Neuronal stem cell (in vitro differentiated cells): ENCODE data around the gene PDIA2.
A peak's percentile ranks its signal among the peaks of the same experiment; 100 is the strongest.

Experiments used
- DNase-seq: peaks from one replicate; pipeline ENCODE4 v3.0.0-alpha.2; 2013; ENCODE audit warnings: low spot score
- H2AFZ ChIP-seq: one replicate; pipeline ENCODE4 v1.6.1; 2013; ENCODE audit warnings: mild to moderate bottlenecking, low read length, inconsistent platforms
- H2AK5ac ChIP-seq: 2 replicates; pipeline ENCODE4 v1.6.1; 2013; ENCODE audit warnings: low read depth, mild to moderate bottlenecking, inconsistent platforms, low read length, moderate library complexity, mixed read lengths
- H2BK120ac ChIP-seq: 2 replicates; pipeline ENCODE4 v1.6.1; 2013; ENCODE audit warnings: low read depth, mild to moderate bottlenecking, inconsistent platforms, low read length, moderate library complexity, mixed read lengths
- H2BK12ac ChIP-seq: one replicate; pipeline ENCODE4 v1.6.1; 2013; ENCODE audit warnings: low read length, inconsistent platforms
- H2BK15ac ChIP-seq: 2 replicates; pipeline ENCODE4 v1.6.1; 2013; ENCODE audit warnings: mild to moderate bottlenecking, low read length, inconsistent platforms, mixed read lengths
- H2BK5ac ChIP-seq: one replicate; pipeline ENCODE4 v1.6.1; 2013; ENCODE audit warnings: inconsistent platforms, mild to moderate bottlenecking, low read length, moderate library complexity
- H3K14ac ChIP-seq: one replicate; pipeline ENCODE4 v1.6.1; 2013; ENCODE audit warnings: low read length, inconsistent platforms
- H3K18ac ChIP-seq: 2 replicates; pipeline ENCODE4 v1.6.1; 2013; ENCODE audit warnings: low read length, inconsistent platforms
- H3K23ac ChIP-seq: 2 replicates; pipeline ENCODE4 v1.6.1; 2013; ENCODE audit warnings: low read depth, mild to moderate bottlenecking, mixed read lengths, low read length, inconsistent platforms; ENCODE audit not compliant: poor library complexity
- H3K27ac ChIP-seq: replicated peaks from 3 replicates; pipeline ENCODE4 v1.5.1; 2013; ENCODE audit warnings: low read length, inconsistent platforms
- H3K27me3 ChIP-seq, 3 experiments: 2 replicates each; pipeline ENCODE4 v1.6.1; 2013; ENCODE audit warnings: low read length in 3 of 3, mild to moderate bottlenecking in 2 of 3, inconsistent platforms in 1 of 3, low read depth in 1 of 3, mixed read lengths in 1 of 3, moderate library complexity in 1 of 3; ENCODE audit not compliant: control insufficient read depth in 3 of 3, insufficient read depth in 3 of 3
- H3K36me3 ChIP-seq, 2 donors: replicated peaks in 1 of 2; 2 replicates each; pipeline ENCODE4 v1.6.1; 2013; ENCODE audit warnings: low read length in 2 of 2; ENCODE audit not compliant: control insufficient read depth in 2 of 2, insufficient read depth in 2 of 2
- H3K4ac ChIP-seq: 2 replicates; pipeline ENCODE4 v1.6.1; 2013; ENCODE audit warnings: inconsistent platforms, mild to moderate bottlenecking, low read length, moderate library complexity
- H3K4me1 ChIP-seq, 2 donors: 1 replicate in 1 of 2; 2 replicates in 1 of 2; pipeline ENCODE4 v1.6.1; 2013; ENCODE audit warnings: low read length in 2 of 2, low read depth in 1 of 2; ENCODE audit not compliant: control insufficient read depth in 2 of 2, insufficient read depth in 1 of 2
- H3K4me2 ChIP-seq: one replicate; pipeline ENCODE4 v1.6.1; 2013; ENCODE audit warnings: mild to moderate bottlenecking, low read length, inconsistent platforms; ENCODE audit not compliant: insufficient read depth, poor library complexity, severe bottlenecking
- H3K4me3 ChIP-seq, 2 donors: 2 replicates each; pipeline ENCODE4 v1.5.1; 2013; ENCODE audit warnings: low read length in 2 of 2, mild to moderate bottlenecking in 2 of 2, inconsistent platforms in 1 of 2, moderate library complexity in 1 of 2
- H3K79me1 ChIP-seq: one replicate; pipeline ENCODE4 v1.6.1; 2013; ENCODE audit warnings: low read depth, mild to moderate bottlenecking, inconsistent platforms, low read length, moderate library complexity
- H3K9ac ChIP-seq: one replicate; pipeline ENCODE4 v1.6.1; 2013; ENCODE audit warnings: mild to moderate bottlenecking, low read depth, low read length, inconsistent platforms; ENCODE audit not compliant: poor library complexity
- H3K9me3 ChIP-seq, 2 donors: replicated peaks in 1 of 2; 2 replicates each; pipeline versions ENCODE3 to v1.6.1; 2013; ENCODE audit warnings: low read length in 2 of 2, mild to moderate bottlenecking in 2 of 2, inconsistent platforms in 1 of 2, low read depth in 1 of 2, mixed read lengths in 1 of 2, moderate library complexity in 1 of 2; ENCODE audit not compliant: control insufficient read depth in 2 of 2, insufficient read depth in 1 of 2
- H4K8ac ChIP-seq: one replicate; pipeline ENCODE4 v1.6.1; 2013; ENCODE audit warnings: low read depth, mild to moderate bottlenecking, inconsistent platforms, low read length, moderate library complexity
- H4K91ac ChIP-seq: one replicate; pipeline ENCODE4 v1.6.1; 2013; ENCODE audit warnings: low read length, low read depth, mild to moderate bottlenecking, inconsistent platforms; ENCODE audit not compliant: poor library complexity
- WGBS, 2 donors: extraction: QIAGEN DNeasy Blood & Tissue Kit; methylation state at CpG; one replicate each; pipeline ENCODE4 v1.1.7; 2013; ENCODE audit warnings: missing lambda C conversion rate in 2 of 2, mixed read lengths in 1 of 2; ENCODE audit not compliant: insufficient read length in 2 of 2, insufficient replicate concordance in 1 of 2; ENCODE audit errors: extremely low coverage in 2 of 2; 5-methylcytosine and 5-hydroxymethylcytosine counted together

The PDIA2 gene

DNA sequence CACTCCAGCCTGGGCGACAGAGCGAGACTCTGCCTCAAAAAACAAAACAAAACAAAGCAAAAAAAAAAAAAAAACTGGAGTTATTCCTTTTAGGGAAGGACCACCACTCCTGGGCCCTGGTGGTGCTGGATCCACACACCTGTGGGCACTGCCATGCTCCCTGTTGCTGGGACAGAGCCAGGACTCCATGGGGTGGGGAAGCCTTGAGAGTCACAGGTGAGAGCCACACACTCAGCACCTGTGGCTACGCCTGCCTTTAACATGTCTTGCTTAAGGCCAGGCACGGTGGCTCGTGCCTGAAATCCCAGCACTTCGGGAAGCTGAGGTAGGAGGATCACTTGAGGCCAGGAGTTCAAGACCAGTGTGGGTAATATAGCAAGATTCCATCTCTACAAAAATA lies 18.3 kb downstream of the PDIA2 start:
- no peak overlapping the region for H2BK5ac ChIP-seq
- WGBS, 2 donors = no CpG with 5 or more reads among the region's 6 CpGs
- DNase-seq = no peak

DNA sequence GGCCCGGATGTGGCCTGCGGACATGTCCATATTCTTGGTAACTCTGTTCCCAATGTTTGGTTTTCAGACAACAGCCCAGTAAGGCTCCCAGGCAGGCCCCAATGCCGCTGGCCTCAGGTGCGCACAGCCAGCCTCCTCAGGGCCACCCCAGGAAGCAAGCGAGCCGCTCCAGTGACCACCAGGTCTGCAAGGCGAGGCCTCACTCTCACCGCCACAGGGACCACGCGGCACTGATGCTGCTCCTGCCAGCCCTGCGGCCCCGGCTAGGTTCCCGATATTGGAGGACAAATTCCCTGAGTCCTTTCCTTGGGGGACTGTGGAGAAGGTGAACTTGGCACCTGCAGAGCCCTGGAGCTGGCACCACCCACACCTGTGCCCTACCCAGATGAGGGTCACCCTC lies 19.0 kb downstream of the PDIA2 start:
- no peak overlapping the region for H2BK15ac ChIP-seq
- H4K8ac ChIP-seq = no peak overlapping the region
- H3K27ac ChIP-seq = no peak overlapping the region
- no peak overlapping the region for H3K4ac ChIP-seq
- H3K9ac ChIP-seq = no peak overlapping the region
- no peak overlapping the region for H3K4me2 ChIP-seq
- H2BK12ac ChIP-seq = no peak overlapping the region
- H3K23ac ChIP-seq = peak overlapping the region; percentile 29
- H2BK5ac ChIP-seq = no peak overlapping the region
- H3K27me3 ChIP-seq = no peaks in the 10 kb centered on the region
- no peak overlapping the region for H4K91ac ChIP-seq
- no peak overlapping the region for H2AFZ ChIP-seq
- no CpG with 5 or more reads among the region's 13 CpGs for WGBS, 2 donors
- H3K14ac ChIP-seq = peak overlapping the region; percentile 11
- no peaks in the 10 kb centered on the region for H3K4me1 ChIP-seq
- H3K36me3 ChIP-seq = peaks cover 24 to 50% of the 10 kb centered on the region in 2 donors
- no peak overlapping the region for H3K18ac ChIP-seq
- no peak overlapping the region for H2AK5ac ChIP-seq
- DNase-seq = no peak
- no peak overlapping the region for H2BK120ac ChIP-seq
- no peak overlapping the region for H3K4me3 ChIP-seq
- H3K79me1 ChIP-seq = peaks cover 13% of the 10 kb centered on the region
- no peaks in the 10 kb centered on the region for H3K9me3 ChIP-seq

More for the DNA sequence above, 18.3 kb downstream of the PDIA2 start:
- H3K27me3 ChIP-seq = no peaks in the 10 kb centered on the region
- no peaks in the 10 kb centered on the region for H3K4me1 ChIP-seq
- H2BK15ac ChIP-seq = no peak overlapping the region
- H3K18ac ChIP-seq = no peak overlapping the region
- H4K91ac ChIP-seq = no peak overlapping the region
- H2AFZ ChIP-seq = no peak overlapping the region
- H3K9ac ChIP-seq = no peak overlapping the region
- H3K23ac ChIP-seq = no peak overlapping the region
- H3K4me2 ChIP-seq = no peak overlapping the region
- H3K27ac ChIP-seq = no peak overlapping the region
- H3K14ac ChIP-seq = no peak overlapping the region
- no peak overlapping the region for H2BK120ac ChIP-seq
- no peak overlapping the region for H2BK12ac ChIP-seq
- H4K8ac ChIP-seq = no peak overlapping the region
- H3K4me3 ChIP-seq = no peak overlapping the region
- no peaks in the 10 kb centered on the region for H3K9me3 ChIP-seq
- peaks cover 13% of the 10 kb centered on the region for H3K79me1 ChIP-seq
- H2AK5ac ChIP-seq = no peak overlapping the region
- no peak overlapping the region for H3K4ac ChIP-seq
- peaks cover 24 to 50% of the 10 kb centered on the region in 2 donors for H3K36me3 ChIP-seq

- Histone ChIP-seq H3K79me1 (peaks cover 11% of the 10 kb centered on the region), H4K8ac (no peak overlapping the region), H3K9me3 (no peaks in the 10 kb centered on the region), H2BK5ac (peak overlapping the region; percentile 82), H3K23ac (peak overlapping the region; percentile 85), H2BK12ac (no peak overlapping the region), H3K4me3 (no peak overlapping the region), H3K27me3 (no peaks in the 10 kb centered on the region), H4K91ac (no peak overlapping the region), H3K36me3 (peaks cover 23 to 55% of the 10 kb centered on the region in 2 donors), H3K4me2 (no peak overlapping the region), H3K4me1 (no peaks in the 10 kb centered on the region), H3K27ac (no peak overlapping the region), H3K18ac (peak overlapping the region; percentile 64), H3K14ac (no peak overlapping the region), H2AFZ (no peak overlapping the region), H2BK15ac (no peak overlapping the region), H2AK5ac (no peak overlapping the region), H2BK120ac (no peak overlapping the region), H3K4ac (no peak overlapping the region), H3K9ac (peak overlapping the region; percentile 77)
- no peak for DNase-seq
- no CpG with 5 or more reads among the region's 43 CpGs for WGBS, 2 donors
These were observed 21.0 kb downstream of the PDIA2 start for GRCh38 chr16:303760-304505.

GRCh38 chr16:305916-306626 lies 23.1 kb downstream of the PDIA2 start:
- H3K4me3 ChIP-seq = no peak overlapping the region
- no peak overlapping the region for H2BK12ac ChIP-seq
- H3K4me1 ChIP-seq = no peaks in the 10 kb centered on the region
- H3K18ac ChIP-seq = no peak overlapping the region
- H2BK120ac ChIP-seq = no peak overlapping the region
- no peaks in the 10 kb centered on the region for H3K9me3 ChIP-seq
- H4K8ac ChIP-seq = no peak overlapping the region
- H3K27ac ChIP-seq = no peak overlapping the region
- no peak overlapping the region for H2AFZ ChIP-seq
- no peak for DNase-seq
- H2AK5ac ChIP-seq = no peak overlapping the region
- H2BK5ac ChIP-seq = no peak overlapping the region
- H4K91ac ChIP-seq = no peak overlapping the region
- peaks cover 30 to 59% of the 10 kb centered on the region in 2 donors for H3K36me3 ChIP-seq
- H3K23ac ChIP-seq = no peak overlapping the region
- H3K9ac ChIP-seq = no peak overlapping the region
- H3K4ac ChIP-seq = no peak overlapping the region
- H3K4me2 ChIP-seq = no peak overlapping the region
- H2BK15ac ChIP-seq = no peak overlapping the region
- H3K14ac ChIP-seq = no peak overlapping the region
- WGBS, 2 donors = no CpG with 5 or more reads among the region's 19 CpGs
- no peaks in the 10 kb centered on the region for H3K27me3 ChIP-seq
- peaks cover 17% of the 10 kb centered on the region for H3K79me1 ChIP-seq
